Measurements from ENCODE around the gene GPR65. TPM values are rescaled to one million over a fixed set of nuclear protein-coding genes. Genes with fewer than 3 reads are reported as not detected.

GPR65 gene
- total and polyA plus RNA-seq, 2 experiments from 2014 or later, result not detected

- no peak for TF ChIP-seq REST (IDR thresholded peaks at IDR 0.05; ENCODE audit: unreplicated experiment)
- no peak for TF ChIP-seq EZH2phosphoT487 (IDR thresholded peaks at IDR 0.05; ENCODE audit: unreplicated experiment)
- TF ChIP-seq JUNB (IDR thresholded peaks at IDR 0.05; ENCODE audit: unreplicated experiment), result no peak
- no peak for TF ChIP-seq EZH2 (IDR thresholded peaks at IDR 0.05; ENCODE audit: low read depth, unreplicated experiment)
- no peak for TF ChIP-seq ZNF331 (CRISPR knock-in tag; IDR thresholded peaks at IDR 0.05; ENCODE audit: low read depth)
- TF ChIP-seq ZNF462 (CRISPR knock-in tag; IDR thresholded peaks at IDR 0.05), result no peak
- no peak for TF ChIP-seq POLR2AphosphoS5 (IDR thresholded peaks at IDR 0.05; ENCODE audit: low read depth)
- no peak for TF ChIP-seq CREB1 (CRISPR knock-in tag; IDR thresholded peaks at IDR 0.05; ENCODE audit: low read depth)
Measured at GRCh38 chr14:88007608-88008007, 2.7 kb downstream of the GPR65 start (continued).

Measured in GM23338 (cell line).